Breast epithelium (tissue), 3 donors: ENCODE results near the gene DLEC1.
"Not testable (repeated sequence)": the region's sequence is repeated elsewhere in the genome, so short reads cannot be mapped to it uniquely, and the experiment has no call there.

Source experiments
- POLR2A ChIP-seq: fragments of 450-650 bp; IDR thresholded peaks from one replicate; pipeline ENCODE4 v1.6.1; 2016; ENCODE audit warnings: antibody characterized with exemption, mild to moderate bottlenecking, moderate library complexity
- POLR2AphosphoS5 ChIP-seq, 3 donors: sonication (generic); formaldehyde crosslinking; IDR thresholded peaks; one replicate each; pipeline ENCODE4 v1.6.1; 2017; ENCODE audit warnings: antibody characterized with exemption in 3 of 3

DNA sequence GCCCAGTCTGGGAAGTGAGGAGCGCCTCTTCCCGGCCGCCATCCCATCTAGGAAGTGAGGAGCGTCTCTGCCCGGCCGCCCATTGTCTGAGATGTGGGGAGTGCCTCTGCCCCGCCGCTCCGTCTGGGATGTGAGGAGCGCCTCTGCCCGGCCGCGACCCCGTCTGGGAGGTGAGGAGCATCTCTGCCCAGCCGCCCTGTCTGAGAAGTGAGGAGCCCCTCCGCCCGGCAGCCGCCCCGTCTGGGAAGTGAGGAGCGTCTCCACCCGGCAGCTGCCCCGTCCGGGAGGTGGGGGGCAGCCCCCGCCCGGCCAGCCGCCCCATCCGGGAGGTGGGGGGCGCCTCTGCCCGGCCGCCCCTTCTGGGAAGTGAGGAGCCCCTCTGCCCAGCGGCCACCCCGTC lies 14.3 kb downstream of the DLEC1 start:
- TF ChIP-seq POLR2AphosphoS5 (IDR thresholded peaks at IDR 0.05); POLR2A: not testable (repeated sequence)
